Activated CD4-positive, CD25-positive, alpha-beta regulatory T cell treated with anti-CD3 and anti-CD28 coated beads, Interleukin-2, amount 50 U/mL, for 72 hours (primary cell): ENCODE measurements around the gene DGUOK.

Experiments used
- DNase-seq: peaks from one replicate; pipeline ENCODE4 v3.0.0; 2021

DGUOK gene

GRCh38 chr2:73956218-73956865 is 29.7 kb downstream of the DGUOK start:
- DNase-seq = no peak

DNA sequence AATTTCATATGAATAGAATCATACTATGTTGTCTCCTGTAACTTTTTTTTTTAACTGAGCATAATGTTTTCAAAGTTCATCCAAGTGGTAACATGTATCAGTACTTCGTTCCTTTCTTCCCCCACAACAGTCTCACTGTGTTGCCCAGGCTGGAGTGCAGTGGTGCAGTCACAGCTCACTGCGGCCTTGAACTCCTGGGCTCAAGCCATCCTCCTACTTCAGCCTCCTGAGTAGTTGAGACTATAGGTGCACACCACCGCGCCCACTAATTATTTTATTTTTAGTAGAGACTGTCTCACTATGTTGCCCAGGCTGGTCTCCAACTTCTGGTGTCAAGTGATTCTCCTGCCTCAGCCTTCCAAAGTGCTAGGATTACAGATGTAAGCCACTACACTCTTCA is 34.6 kb downstream of the DGUOK start:
- DNase-seq = no peak

- DNase-seq = no peak
Measured at GRCh38 chr2:73961823-73962615, 35.3 kb downstream of the DGUOK start.

DNA sequence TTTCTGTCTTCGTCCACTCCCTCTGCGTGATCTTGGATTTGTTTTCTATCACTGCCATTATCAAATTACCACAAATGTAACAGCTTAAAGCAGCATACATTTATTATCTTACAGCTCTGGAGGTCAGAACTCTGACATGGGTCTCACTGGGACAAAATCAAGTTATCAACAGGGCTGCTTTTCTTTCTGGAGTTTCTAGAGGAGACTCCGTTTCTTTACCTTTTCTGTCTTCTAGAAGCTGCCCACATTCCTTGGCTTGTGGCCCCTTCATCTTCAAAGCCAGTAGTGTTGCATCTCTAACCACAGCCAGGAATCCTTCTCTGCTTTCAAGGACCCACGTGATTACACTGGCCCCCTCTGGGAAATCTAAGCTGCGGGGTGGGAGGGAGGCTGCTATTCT is 36.1 kb downstream of the DGUOK start:
- DNase-seq = no peak

DNA sequence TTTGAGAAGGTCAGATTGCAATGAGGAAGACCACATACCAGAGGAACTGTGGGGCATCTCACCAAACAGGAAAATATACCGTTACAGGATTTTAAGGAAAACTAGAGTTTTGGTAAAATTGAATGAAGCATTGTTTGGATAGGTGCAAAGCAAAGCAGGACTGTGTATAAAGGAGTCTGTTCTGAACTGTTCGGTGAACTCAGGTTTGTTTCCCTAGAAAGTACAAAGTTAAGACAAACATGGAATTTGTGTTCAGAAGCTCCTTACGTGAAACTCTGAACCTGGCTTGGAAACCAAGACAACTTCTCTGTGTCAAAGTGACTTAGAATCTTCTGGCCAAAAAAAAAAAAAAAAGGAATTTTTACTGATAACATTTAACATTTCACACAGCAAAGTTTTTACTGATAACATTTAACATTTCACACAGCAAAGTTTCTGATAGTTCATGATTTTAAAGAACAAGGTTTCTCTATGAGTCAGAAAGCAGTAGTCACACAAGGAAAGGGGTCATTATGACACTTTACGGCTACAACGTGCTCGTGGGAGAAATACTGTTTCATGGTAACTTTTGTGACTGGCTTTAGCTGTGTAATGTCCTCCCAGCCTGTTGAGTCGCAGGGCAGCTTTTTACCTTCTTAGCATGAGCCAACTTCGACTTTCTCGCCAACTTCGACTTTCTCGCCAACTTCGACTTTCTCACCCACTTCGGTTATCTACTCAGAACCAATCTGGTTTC is 36.9 kb downstream of the DGUOK start:
- DNase-seq = no peak

DNA sequence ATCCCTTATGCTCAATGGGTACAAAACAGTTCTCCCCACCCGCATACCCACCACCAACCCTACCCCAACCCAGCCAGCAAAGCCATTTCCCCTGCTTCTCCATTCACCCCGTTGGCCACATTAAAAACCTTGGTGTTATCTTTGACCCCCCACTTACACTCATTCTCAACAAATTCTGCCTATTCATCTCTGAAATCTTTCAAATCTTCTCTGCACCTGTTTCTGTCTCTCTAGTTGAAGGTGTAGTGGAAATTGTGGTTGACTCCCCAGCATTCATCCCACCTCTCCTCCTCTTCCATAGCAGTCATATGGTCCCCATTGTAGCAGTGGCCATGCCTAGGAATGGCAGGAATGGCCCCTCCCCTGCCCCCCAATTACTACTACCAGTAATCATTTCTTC is 37.5 kb downstream of the DGUOK start:
- no peak for DNase-seq

GRCh38 chr2:73965053-73965452 is 38.4 kb downstream of the DGUOK start:
- DNase-seq = no peak

- no peak for DNase-seq
Measured at GRCh38 chr2:73968357-73968937, 41.8 kb downstream of the DGUOK start.

DNA sequence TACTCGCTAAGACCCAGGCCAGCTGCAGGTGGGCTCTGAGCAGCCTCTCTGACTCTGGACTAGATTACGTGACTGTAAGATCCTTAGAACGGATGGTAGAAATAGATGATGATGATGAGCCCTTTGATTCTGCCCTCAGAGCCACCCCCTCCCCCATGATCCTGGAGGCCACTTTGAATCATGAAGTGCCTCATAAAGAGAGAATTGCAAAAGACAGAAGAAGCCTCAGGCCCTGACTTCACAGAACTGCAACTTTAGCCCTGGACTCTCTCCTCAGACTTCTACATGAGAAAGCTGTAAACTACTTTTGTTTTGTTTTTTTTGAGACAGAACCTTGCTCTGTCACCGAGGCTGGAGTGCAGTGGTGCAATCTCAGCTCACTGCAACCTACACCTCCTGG is 42.7 kb downstream of the DGUOK start:
- DNase-seq = no peak

DNA sequence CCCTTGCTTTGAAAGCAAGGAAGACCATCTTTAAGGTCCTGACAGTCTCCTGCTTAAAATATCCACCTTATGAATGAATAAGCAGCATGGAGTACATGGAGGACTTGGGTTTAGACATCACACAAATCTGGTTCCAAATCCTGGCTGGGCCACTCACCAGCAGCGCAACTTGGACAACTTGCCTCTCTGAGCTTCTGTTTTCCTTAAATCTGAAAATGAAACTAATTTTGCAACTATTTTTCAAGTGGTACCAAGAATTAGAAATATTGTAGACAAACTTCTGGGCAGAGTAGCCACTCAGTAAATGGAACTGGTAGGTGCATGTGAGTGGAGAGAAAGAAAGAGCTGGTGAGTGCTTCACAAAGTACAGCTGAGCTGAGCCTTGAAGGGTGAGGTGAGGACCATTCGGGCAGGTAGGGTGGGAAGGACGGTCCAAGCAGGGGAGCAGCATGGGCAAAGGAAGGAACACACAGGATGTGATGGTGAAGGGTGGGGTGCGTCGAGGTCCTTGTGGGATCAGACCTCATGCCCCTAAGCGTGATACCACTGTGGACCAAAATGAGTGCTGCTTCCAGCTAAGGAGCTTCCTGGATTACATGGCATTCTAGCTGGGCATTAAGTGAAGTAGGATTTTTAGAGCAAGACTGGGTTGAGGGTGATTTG is 43.6 kb downstream of the DGUOK start:
- no peak for DNase-seq

- DNase-seq = no peak
Measured at GRCh38 chr2:73970850-73971471, 44.3 kb downstream of the DGUOK start.

GRCh38 chr2:73971722-73972121 is 45.0 kb downstream of the DGUOK start:
- no peak for DNase-seq

DNA sequence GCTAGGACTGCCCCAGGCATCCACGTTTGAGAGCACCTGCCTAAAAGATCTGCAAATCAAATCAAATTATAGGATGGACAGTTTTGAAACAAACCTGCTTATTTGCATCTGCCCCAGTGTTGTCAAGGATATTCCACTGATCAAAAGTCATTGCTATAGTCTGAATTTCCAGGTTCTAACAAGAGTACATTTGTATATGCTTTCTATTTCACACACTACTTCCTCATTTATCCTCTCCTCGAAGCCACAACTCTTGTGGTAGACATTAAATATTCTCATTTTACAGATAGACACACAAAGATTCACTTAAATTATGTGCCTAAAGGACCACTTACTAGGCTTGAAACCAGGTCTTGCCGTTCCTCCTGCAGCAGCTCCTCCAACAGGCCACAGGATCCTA is 46.2 kb downstream of the DGUOK start:
- no peak for DNase-seq

DNA sequence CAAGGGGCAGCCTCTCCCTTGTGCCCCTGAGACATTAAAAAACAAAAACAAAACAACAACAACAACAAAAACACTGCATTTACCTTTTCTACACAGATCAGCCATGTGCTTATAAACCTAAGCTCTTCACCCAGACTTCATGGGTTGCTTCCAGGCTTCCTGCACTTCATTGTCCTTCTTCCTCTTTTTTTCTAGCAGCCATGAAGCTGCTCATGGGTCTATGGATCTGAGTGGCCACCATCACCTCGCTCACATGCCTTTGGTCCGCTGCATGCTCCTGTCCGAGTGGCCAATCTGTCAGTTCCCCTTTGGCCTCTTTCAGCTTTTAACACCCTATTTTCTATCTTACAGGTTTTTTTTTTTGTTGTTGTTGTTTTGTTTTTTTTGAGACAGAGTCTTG is 49.1 kb downstream of the DGUOK start:
- no peak for DNase-seq

- no peak for DNase-seq
Measured at GRCh38 chr2:73976803-73977202, 50.1 kb downstream of the DGUOK start.

DNA sequence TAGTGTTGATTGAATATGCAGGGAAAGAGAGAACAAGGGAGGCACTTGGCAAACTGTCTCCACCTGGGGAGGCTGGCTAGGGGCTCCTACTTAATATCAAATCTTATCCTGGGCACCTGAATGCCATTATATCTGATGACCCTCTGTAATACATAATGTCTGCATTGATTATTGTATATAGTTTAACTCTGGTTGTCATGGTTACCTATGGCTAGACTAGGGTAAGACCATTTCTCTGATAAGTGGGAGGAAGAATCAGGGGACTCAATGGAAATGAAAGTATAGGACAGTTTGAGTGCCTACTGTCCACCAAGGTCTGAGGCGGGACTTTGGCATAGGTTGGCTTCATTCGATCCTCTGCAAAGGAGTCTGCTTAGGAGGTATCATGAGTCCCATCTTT is 50.8 kb downstream of the DGUOK start:
- no peak for DNase-seq

DNA sequence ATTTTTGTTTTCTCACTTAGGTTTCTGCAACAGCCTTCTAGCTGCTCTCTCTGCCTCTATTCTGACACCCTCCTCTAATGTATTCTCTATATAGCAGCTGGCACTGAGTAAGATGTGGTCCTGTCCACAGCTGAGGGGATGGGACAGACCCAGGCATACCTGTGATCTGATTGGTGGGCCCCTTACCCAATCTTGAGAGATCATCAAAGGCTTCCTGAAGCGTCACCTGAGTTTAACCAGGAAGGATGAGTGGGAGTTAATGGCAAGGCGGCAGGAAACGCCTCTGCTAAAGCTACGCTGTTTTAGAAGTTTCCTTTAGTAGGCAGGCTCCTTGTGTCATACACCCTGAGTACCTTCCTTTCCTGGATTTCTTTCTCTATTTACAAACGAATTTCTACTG is 52.3 kb downstream of the DGUOK start:
- no peak for DNase-seq

- DNase-seq = no peak
Measured at GRCh38 chr2:73979686-73980085, 53.0 kb downstream of the DGUOK start.

GRCh38 chr2:73980566-73980965 is 53.9 kb downstream of the DGUOK start:
- DNase-seq = no peak

- DNase-seq = no peak
Measured at GRCh38 chr2:73981081-73982001, 54.7 kb downstream of the DGUOK start.

DNA sequence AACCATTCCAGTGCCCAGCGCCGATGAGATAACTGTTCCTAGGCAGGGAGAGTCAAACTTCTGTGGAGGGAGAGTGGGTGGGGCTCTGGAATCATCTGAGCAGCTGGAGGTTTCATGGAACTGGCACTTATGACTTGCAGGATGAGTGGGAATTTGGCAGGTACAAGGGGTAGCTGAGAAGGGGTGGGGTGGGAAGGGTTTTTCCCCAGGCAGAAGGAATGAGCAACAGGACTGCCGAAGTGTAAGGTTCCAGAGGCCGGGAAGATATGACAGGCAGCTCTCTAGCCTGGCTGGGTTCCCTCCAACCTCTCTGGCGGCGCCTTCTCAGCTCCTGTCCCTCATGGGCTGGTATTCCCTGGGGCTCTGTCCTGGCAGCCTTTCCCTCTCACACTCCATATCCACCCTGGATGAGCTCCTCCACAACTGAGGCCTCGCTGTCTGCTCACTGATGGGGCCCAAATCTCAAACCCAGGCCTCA is 55.5 kb downstream of the DGUOK start:
- no peak for DNase-seq
